Activated T-cell treated with anti-CD3 and anti-CD28 coated beads for 4 hours (primary cell): Measurements from ENCODE around the gene KLHL29.

Experiments
- DNase-seq: peaks from one replicate; pipeline ENCODE4 v3.0.0-alpha.2; 2020

KLHL29 gene

DNA sequence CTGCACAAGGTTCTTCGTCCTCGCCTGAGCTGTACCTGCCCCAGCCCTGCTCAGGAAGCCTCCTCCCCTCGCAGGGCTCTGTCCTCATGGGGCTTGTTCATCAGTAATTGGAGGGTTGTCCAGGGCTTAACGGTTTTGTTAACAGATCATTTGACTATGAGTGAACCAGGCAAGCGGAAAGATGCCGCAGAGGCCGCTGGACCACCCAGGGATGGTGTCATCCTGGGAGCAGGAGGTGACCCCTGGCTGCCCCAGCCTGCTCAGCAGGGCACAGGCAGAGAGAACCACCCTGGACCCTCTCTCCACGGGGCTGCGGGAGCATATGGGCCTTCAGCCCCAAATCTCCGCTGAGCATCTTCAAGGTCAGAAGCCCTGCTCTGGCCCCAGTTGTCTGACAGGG, 264.3 kb downstream of the KLHL29 start:
- no peak for DNase-seq

DNA sequence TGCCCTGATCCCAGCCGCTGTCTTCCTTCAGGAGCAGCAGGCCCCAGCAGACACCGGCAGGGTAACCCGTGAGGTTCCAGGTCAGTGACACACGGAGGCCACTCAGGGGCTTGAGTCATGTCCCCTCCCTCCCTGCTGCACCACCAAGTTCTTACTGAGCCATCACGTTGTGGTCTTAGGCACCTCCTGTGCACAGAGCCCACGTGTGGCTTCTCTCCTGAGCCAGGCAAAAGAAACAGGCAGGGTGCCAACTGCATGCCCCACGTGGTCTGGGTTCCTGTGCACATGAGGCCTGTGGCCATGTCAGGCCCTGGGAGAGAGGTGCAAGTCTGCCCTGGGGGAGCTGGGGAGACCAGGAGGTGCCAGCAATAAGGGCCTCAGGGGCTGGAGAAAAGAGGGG, 264.8 kb downstream of the KLHL29 start:
- DNase-seq, result no peak

DNA sequence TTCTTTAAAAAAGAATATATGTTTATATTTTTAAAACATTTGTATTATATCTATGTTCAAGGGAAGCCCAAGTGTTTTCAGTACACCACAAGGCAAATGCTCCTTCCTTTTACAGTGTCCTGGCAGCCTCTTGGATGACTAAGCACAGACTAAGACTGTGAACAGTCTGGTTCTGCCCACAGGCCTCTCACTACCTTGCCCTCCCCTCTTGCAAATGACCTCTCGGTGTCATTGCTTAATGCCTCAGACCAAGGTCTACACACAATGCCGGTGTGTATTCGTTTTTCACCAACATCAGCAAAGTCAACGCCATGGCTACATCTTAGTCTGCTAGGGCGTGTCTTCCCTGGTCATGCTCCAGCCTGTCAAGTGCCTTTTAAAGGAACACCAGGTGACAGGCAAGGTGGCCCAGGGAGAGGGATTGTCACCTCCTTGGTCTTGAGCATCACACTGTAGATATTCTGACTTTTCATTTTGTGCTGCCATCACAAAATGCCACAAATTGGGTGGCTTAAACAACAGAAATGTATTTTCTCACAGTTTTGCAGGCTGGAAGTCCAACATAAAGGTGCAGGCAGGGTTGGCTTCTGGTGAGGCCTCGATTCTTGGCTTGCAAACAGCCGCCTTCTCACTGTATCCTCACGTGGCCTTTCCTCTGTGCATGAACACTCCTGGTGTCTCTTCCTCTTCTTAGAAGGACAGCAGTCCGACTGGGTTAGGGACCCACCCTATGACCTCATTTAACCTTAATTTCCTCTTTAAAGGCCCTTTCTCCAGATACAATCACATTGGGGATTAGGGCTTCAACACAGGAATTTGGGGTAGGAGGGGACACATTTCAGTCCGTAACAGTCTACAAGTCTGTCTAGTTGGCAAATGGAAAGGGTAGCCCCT, 266.5 kb downstream of the KLHL29 start:
- DNase-seq, result no peak

DNA sequence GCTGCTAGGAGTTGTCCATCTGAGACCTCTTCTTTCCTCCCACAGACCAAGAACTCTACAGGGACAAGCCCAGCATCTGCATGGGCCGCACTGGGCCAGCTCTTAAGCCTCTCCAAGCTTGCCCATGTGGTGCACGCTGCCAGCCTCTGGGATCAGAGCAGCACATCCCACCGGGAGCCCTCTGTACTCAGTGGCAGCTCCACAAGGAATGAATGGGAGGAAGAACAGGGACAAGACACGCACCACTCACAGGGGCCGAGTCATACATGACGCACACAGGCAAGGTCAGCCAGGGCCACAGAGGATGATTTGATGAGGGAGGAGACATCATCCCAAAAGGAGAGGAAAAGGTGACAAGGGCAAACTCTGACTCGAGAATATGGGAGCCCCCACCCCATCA, 268.3 kb downstream of the KLHL29 start:
- DNase-seq, result no peak

DNA sequence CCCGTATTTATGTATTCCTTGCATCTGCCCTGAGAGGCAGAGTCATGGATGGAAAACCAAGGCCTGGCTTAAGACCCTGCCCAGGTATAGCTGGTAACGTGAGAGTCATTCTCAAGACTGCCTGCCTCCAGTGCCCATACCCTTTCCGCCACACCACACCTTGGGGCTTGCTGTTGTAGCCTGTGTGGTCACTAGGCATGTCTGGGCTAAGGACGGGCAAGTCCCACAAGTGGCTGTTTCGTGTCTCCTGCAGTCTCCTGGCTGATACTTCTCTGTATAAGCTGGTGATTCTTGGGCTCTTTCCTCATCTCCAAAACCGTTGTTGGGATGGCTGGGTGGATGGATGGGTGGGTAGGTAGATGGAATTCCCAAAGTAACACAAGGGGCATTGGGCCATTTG, 269.8 kb downstream of the KLHL29 start:
- DNase-seq, result no peak

DNA sequence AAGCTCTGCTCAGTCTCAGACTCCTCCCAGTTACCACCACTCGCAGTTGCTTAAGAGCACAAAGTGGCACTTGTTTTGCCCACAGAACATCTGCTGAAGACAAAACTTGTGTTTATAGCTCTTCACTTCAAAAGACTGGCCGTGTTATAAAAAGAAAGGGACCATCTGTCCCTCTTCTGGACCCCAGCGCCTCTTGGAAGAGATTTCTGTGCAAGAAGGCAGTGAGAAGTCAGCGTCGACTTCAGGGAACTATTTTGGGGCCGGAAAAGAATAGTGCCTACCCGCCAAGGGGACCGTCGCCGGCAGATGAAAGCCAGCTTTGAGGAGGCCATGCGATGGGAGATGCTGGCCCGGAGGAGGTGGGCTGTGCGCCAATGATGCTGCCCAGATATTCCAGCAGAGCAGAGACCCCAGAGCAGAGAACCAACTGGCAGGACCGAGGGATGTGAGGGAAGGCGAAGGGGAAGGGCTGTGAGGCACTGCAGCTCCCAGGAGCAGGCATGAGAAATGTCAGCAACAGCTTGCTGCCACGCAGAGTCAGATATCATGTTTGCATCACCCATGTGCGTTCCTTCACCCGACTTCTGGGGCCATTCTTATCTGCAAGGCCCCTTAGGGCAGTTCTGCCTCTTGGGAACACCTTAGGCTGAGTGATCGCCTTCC, 271.1 kb downstream of the KLHL29 start:
- DNase-seq, result no peak

DNA sequence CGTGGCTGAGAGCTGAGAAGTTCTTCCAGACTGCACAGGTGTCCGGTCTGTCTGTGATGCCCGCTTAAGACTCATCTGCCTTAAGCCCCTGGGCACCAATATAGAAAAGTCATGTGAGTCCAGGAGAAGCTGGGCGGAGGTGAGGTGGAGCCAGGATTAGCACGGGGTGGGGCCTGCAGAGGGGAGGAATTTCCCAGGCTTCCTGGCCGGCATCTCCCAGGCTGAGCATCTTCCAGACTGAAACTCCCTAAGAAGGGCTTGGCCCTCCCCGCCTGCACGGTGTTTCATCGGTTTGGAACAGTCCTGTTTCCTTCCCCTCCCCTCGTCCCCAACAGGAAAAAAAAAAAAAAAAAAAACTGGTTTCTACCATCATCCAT, 271.6 kb downstream of the KLHL29 start:
- no peak for DNase-seq

DNA sequence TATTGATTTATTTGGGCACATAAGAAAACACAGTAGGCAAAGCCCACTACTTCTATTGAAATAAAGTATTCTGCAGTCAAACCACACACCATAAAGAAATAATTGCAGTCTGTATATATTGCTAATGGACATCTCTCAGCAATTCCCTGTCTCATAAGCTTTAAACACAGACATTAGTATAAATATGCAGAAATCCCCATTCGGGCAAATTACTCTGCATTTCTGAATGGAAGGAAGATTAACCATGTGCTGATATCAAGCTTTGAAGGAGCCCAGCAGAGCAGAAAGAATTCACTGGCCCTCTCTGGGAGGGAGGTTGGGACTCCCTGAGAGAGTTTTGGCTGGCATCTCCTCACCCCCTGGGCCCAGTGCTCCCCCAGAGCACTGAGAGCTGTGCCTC, 272.4 kb downstream of the KLHL29 start:
- DNase-seq, result no peak

DNA sequence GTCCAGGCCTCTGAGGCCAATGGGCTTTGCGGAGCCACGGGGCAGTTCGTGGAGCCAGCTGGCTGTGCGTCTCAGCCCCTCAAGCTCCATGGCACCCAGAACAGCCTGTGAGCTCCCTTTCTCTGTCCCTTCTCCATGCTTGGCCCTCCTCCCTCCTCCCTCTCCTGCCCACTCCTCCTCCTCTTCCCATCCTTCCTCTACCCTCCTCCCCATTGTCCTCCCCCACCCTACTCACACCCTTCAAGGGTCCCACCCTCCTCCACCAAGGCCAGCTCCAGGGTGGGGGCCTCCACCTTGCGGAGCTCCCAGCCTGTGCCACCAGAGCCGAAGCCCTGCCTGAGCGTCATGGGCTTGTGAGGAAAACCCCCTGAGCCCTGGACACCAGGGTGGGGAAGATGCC, 273.0 kb downstream of the KLHL29 start:
- DNase-seq, result no peak

DNA sequence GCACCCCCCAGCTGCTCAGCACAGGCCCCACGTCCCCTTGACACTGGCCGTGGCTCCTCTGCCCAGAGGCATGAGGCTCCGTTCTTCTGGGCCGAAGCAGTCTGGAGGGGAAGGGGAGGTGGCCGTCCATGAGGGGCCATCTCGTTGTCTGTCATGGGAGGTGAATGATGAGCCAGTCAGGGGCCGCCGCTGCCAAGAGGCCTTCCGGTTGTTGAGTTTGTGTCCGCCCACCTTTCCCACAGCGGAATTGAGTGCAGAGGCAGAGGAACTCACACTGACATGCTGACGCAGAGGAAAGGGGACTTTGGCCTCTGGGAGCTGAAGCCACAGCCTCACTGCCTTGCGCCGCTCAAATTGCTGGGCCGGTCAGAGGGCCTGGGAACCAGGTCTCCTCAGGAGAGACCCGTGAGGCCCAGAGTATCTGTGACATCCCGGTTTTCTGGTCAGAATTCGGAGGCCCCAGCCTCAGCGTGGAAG, 273.5 kb downstream of the KLHL29 start:
- DNase-seq, result no peak

DNA sequence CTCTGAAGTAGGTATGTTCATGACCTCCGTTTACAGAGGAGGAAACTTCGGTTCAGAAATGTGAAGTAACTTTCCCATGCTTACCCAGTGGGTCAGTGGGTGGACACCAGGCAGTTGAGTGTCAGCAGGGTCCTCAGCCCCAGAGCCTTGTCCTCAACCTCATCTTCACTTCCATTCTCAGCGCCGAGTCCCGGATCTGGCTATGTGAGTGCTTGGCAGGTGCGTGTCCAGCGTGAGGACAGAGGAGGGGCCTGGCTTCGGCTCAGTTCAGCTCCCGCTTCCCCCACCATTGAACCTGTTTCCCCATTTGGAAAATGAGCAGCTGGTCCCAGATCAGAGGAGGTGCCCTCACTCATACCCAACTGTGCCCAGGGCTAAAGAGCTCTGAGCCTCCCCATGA, 274.3 kb downstream of the KLHL29 start:
- DNase-seq, result no peak

DNA sequence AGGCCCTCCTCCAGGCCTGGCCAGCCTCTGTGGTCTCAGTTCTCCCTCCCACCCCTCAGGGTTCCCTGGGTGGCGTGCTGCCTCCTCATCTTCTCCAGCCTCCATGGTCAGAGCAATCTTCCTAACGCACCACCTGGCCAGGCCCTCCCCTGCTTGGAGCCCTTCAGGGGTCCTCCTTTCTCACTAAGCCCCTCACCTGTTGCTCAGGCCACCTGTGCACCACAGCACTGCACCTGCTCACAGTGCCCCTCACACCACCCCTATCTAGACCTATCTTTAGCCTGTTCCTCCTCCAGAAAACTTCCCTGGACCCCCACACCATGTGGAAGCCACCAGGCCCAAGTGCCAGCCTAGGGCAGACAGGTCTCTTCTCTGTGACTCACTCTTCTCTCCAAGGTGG, 274.8 kb downstream of the KLHL29 start:
- DNase-seq, result no peak

DNA sequence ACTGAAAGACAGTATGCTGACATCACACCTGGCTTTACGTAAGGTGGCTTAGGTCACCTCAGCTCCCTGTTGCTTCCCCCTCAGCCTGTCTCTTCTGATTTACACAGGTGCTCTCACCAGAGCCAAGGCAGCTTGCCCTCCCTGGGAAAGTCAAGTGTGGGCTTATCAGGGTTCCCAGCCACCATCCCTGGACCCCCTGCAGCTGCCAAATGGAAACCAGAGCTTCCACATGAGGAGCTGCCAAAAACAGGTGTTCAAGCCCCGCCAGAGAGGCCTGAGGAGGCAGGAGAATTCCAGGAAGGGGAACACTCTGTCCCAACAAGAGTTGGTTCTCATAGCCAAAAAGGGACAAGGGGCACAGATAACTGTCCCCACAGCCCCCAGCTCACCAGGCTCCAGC, 275.3 kb downstream of the KLHL29 start:
- DNase-seq, result no peak

DNA sequence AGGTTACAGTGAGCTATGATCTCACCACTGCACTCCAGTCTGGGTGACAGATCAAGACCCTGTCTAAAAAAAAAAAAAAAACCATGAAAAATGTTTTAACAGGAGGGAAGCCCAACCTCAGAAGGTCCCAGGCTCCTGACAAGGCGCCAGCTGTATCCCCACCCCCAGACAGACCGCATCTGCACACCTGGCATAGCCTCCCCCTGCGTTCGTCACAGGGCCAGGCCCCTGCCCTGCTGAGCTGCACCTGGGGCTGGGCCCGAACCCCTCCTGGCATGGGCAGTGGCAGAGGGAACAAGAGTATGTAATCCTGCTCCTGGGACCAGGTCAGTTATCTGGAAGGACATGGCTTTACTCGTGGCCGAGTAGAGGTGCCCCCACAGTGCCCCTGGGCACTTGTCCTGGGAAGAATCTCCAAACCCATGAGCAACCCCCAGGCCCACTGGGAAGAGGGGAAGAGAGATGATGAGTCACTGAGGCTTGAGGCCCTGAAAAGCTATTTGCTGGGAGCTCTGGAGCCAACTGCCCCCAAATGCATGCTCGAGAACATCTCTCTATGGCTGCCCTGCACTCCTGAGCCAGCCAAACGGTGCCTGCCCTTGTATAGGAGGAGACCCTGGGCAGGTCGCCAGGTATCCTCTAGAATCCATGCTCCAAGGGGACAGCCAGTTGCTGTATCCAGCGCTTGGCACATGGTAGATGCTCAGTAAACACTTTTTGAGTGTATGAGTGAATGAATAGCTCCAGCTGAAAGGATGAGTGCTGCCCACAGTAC, 276.5 kb downstream of the KLHL29 start:
- no peak for DNase-seq

DNA sequence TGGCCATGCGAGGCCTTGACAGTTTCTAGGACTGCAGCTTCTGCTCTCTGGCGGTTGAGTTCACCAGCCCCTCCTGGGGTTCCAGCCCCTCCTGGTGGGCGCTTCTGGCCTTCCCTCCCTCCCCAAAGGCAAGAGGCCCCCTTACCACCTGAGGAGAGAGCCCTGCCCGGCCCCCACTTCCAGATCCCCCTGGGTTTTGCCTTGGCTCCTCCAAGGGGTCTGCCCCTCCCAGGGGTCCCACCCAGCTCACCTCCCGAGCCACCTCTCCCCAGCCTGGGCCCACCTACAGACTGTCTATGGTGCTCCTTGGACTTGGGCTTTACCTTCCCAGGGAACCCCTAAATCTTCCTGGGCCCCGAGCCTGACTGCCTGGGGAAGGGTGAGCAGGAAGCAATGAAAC, 277.5 kb downstream of the KLHL29 start:
- no peak for DNase-seq

DNA sequence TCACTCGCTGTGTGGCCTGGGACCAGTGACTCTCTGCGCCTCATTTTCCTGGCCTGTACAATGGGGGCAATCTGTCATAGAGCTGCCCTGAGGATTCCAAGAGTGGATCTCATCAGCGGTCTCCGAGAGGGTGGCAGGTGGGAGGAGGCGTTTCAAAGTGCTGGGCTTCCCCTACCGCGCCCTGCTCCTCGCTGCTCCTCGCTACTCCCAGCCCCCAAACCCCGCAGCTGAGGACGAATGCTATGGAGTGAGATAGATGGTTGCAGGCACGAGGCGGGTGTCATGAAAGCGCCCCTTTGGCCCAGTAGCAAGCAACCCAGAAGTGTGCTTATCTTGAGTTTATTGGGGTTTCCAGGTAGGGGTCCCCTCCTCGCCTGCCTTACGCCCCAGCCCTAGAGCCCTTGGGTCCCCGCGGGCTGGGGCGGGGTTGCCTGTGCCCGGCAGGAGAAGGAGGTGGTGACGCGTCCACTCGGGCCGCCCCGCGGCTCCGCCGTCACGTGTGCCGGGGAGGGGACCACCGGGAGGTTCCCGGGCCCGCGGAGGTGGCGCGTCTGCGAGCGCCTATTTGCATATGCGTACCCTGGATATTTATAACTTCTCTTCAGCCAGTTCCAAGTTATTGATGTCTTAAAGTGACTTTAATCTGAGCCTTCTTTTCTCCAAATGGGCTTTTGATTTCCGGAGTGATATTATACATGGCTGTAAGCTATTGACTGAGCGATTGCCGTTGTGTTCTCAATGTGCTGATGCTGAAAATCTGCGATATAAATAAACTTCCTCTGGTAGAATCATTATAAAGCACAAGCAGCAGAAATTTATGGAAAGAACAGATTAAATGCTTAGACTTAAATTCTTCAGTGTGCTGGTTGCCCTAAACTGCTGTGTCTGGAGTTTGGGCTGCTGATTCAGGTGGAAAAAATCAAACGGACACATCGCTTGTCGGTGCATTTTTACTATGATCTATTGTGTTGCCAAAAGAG, 278.3 kb downstream of the KLHL29 start:
- no peak for DNase-seq

DNA sequence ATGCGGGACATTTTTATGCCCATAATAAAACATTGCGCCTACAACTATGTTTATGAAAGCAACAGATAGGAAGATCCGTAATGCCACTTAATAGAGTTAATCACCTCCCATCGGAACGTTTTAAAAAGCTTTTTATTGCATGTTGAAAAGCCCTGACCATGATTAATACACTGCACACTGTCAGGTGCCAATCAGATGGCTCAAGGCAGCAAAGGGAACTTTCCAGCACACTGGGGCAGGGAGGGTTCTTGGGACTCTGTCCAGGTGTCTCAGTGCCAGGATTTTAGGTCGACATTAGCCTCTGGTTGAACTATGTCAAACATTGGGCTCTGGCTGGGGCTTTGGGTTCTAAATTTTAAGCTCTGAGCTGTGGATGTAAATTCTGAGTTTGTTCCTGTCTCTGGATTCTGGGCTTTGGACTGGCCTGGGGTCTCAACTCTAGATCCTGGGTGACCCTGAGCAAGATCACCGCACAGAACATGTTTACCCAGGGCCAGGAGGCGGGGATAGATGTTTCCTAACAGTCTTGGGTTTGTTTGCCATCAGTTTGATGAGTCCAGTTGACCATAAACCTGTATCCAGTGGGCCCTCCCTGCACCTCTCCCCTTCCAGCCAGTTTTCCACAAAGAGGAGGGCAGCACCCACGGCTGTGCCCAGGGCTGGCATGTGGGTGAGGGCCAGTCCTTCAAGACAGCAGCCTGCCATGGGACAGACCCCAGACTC, 279.2 kb downstream of the KLHL29 start:
- no peak for DNase-seq

DNA sequence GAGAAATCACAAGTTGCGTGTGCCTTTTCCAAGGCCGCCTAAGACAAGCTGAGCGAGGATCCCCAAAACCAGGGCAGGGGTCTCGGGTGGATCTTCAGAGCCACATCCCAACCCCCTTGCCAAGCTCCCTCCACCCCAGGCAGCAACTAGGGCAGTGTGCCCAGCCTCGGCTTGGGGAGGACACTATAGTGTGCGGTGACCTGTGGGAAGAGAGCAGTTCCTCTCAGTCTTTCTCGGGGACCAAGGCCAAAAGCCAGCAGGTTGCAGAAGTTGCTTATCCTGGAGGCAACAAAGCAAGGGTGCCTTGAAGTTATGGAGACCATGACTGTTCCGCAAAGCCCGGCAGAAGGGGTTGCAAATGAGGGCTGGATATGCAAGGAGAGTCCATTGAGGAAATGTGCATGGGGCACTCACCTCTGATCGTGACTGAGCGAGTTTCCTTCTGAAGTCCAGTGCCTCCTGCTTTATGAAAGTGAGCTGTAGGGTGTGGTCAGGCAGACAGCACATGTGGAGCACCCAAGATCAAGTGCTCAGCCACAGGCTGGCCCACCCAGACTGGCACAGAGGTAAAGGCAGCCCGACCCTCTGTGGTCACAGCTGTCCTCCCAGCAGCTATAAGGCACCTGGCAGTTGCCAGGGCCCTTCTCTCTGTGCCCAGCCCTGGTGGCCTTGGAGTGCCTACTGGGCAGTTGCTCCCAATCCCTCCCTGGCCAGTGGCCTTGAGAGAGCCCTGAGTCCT, 281.4 kb downstream of the KLHL29 start:
- DNase-seq, result no peak

DNA sequence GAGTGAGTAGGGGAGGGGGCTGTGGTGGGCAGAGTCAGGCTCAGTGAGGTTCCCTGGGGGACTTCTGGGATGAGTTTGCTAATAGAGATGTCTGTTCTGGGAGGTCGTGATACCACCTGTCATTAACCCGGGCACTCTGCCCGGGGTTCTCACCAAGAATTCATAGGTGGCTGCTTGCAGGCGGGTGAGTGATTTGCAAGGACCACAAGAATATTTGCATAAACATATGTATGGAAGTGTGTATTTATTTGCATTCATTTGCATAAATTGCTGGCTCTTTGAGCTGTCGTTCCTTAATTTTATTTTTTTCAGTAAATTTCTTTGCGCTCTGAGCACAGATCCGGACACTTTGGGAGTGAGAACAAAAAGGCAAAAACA, 282.0 kb downstream of the KLHL29 start:
- DNase-seq, result no peak

DNA sequence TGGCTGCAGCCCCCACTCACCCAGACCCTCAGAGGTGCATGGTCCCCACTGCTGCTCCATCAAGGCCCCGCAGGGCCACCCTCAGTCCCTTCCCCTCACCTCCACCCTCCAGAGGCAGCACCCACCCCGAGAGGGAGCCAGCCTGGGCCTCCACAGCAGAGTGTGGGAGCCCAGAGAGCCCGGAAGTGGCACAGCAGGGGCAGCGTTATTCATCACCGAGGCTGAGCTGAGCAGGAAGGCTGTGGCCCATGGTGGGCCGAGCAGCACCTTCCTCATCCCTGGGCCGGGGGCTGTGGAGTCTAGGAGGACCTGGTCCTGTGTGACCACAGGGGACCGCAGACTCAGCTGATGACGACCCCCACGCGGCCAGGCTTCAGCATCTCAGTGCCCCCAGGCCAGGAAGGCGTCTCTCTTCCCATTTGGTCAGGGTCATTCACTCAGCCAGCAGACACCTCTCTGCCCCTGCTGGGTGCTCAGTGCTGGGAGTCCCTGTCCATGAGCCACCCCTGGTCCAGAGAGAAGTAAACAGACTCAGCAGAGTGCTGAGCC, 283.9 kb downstream of the KLHL29 start:
- no peak for DNase-seq
